COLO829 (cell line): Measurements from ENCODE around the gene ZBTB2.
"Not testable (repeated sequence)": the region's sequence is repeated elsewhere in the genome, so short reads cannot be mapped to it uniquely, and the experiment has no call there.

Source experiments
- DNase-seq: peaks from one replicate; pipeline ENCODE4 v3.0.0; 2012; ENCODE audit warnings: low spot score

The ZBTB2 gene

GRCh38 chr6:151370509-151371078 is 20.8 kb downstream of the ZBTB2 start:
- no peak for DNase-seq

DNA sequence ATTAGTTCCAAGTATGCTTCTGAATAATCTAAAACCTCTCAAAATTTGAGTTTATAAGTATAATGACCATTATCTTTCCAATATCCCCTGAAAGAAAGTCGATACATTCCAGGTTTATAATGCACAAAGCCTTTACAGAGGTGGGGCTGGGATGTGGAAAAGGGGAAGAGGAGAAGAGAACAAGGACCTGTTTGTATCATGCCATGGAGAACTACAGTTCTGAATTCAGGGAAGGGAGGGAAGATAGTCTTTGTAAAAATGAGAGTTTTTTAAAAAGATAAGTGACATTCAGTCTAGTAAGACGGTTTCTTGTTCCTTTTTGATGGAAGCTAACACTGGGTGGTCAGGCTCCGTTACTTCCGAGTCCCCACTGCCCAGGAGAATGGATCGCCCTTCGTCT is 26.1 kb downstream of the ZBTB2 start:
- DNase-seq, result peak; percentile 55

DNA sequence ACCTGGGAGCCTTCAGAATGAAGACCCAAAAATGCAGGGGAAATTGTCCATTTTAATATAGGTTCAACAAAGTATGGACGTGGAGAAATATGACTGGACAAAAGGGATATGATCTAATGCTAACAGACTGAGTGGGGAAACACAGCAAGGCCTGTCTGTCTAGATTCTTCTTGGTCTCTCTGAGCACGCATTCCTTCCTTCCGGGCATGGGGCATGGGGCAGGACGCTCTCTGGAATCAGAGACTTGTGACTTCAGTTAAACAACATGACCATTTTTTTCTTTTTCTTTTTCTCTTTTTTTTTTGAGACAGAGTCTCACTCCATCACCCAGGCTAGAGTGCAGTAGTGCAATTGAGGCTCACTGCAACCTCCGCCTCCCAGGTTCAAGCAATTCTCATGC is 31.9 kb downstream of the ZBTB2 start:
- DNase-seq, result no peak

- DNase-seq, result peak; percentile 79
These were observed 32.9 kb downstream of the ZBTB2 start for GRCh38 chr6:151358475-151358874.

DNA sequence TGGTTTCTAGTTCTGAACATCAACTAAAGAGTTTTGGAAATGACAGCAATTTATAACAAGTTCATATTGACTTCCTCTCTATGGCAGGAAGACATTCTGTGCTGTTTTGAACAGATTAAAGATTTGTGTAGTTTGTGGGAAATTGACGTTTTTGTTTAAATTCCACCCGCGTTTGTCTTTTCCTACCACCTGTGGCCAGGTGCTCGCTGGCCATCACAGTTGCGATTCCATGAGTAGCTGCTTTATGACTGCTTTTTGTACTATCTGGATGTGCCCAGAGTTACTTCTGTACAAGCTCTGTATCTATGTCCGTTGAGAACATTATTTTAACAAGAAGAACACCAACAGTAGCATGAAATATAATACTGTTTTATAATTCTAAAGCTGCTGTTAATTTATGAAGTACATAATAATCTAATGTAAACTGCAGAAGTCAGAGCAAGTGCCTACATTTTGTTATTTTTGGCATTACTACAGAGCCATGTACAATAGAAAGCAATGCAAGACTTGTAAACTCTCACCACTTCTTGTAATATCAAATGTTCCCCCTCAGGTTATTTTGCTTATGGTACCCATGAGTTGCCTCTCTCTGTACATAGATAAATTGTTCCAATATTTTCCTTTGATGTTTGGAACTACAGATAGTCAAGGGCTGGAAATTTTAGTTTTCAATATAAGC is 33.5 kb downstream of the ZBTB2 start:
- DNase-seq, result no peak

GRCh38 chr6:151356983-151357382 is 34.4 kb downstream of the ZBTB2 start:
- not testable (repeated sequence) for DNase-seq

DNA sequence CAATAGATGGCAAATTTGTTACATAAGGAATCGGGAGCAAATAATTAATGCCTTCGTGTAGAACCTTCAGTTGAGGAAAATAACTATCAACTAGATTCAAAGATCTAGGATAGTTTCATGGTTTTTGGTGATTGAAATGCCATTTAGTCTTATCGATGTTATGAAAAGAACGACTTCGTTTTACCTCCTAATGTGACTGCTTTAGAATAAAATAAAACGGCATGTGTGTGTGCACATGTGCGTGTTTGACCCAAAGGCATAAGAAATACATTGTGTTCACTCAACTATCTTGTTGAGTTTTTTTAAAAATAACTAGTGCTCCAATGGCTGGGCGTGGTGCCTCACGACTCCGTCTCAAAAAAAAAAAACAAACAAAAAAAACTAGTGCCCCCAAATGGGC is 37.6 kb downstream of the ZBTB2 start:
- no peak for DNase-seq

DNA sequence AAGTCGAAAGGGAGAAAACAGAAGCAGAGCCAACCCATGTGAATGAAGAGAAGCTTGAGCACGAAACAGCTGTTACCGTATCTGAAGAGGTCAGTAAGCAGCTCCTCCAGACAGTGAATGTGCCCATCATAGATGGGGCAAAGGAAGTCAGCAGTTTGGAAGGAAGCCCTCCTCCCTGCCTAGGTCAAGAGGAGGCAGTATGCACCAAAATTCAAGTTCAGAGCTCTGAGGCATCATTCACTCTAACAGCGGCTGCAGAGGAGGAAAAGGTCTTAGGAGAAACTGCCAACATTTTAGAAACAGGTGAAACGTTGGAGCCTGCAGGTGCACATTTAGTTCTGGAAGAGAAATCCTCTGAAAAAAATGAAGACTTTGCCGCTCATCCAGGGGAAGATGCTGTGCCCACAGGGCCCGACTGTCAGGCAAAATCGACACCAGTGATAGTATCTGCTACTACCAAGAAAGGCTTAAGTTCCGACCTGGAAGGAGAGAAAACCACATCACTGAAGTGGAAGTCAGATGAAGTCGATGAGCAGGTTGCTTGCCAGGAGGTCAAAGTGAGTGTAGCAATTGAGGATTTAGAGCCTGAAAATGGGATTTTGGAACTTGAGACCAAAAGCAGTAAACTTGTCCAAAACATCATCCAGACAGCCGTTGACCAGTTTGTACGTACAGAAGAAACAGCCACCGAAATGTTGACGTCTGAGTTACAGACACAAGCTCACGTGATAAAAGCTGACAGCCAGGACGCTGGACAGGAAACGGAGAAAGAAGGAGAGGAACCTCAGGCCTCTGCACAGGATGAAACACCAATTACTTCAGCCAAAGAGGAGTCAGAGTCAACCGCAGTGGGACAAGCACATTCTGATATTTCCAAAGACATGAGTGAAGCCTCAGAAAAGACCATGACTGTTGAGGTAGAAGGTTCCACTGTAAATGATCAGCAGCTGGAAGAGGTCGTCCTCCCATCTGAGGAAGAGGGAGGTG is 38.7 kb downstream of the ZBTB2 start:
- DNase-seq, result no peak

DNA sequence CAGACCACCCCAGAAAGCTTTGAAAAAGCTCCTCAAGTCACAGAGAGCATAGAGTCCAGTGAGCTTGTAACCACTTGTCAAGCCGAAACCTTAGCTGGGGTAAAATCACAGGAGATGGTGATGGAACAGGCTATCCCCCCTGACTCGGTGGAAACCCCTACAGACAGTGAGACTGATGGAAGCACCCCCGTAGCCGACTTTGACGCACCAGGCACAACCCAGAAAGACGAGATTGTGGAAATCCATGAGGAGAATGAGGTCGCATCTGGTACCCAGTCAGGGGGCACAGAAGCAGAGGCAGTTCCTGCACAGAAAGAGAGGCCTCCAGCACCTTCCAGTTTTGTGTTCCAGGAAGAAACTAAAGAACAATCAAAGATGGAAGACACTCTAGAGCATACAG is 39.6 kb downstream of the ZBTB2 start:
- DNase-seq, result no peak

- no peak for DNase-seq
These were observed 40.1 kb downstream of the ZBTB2 start for GRCh38 chr6:151351146-151351700.

GRCh38 chr6:151350442-151351145 is 40.8 kb downstream of the ZBTB2 start:
- no peak for DNase-seq

DNA sequence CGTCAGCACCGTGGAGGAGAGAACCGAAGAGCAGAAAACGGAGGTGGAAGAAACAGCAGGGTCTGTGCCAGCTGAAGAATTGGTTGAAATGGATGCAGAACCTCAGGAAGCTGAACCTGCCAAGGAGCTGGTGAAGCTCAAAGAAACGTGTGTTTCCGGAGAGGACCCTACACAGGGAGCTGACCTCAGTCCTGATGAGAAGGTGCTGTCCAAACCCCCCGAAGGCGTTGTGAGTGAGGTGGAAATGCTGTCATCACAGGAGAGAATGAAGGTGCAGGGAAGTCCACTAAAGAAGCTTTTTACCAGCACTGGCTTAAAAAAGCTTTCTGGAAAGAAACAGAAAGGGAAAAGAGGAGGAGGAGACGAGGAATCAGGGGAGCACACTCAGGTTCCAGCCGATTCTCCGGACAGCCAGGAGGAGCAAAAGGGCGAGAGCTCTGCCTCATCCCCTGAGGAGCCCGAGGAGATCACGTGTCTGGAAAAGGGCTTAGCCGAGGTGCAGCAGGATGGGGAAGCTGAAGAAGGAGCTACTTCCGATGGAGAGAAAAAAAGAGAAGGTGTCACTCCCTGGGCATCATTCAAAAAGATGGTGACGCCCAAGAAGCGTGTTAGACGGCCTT is 41.6 kb downstream of the ZBTB2 start:
- DNase-seq, result no peak

DNA sequence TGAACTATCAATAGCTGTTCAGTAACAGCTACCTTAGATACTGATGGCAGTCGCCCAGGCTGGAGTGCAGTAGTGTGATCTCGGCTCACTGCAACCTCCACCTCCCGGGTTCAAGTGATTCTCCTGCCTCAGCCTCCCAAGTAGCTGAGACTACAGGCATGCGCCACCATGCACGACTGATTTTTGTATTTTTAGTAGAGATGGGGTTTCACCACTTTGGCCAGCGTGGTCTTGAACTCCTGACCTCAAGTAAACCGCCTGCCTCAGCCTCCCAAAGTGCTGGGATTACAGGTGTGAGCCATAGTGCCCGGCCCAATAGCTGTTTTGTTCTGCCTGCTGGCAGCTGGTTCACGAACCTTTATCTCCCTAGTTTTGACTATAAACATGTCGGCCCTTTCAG is 48.6 kb downstream of the ZBTB2 start:
- not testable (repeated sequence) for DNase-seq

DNA sequence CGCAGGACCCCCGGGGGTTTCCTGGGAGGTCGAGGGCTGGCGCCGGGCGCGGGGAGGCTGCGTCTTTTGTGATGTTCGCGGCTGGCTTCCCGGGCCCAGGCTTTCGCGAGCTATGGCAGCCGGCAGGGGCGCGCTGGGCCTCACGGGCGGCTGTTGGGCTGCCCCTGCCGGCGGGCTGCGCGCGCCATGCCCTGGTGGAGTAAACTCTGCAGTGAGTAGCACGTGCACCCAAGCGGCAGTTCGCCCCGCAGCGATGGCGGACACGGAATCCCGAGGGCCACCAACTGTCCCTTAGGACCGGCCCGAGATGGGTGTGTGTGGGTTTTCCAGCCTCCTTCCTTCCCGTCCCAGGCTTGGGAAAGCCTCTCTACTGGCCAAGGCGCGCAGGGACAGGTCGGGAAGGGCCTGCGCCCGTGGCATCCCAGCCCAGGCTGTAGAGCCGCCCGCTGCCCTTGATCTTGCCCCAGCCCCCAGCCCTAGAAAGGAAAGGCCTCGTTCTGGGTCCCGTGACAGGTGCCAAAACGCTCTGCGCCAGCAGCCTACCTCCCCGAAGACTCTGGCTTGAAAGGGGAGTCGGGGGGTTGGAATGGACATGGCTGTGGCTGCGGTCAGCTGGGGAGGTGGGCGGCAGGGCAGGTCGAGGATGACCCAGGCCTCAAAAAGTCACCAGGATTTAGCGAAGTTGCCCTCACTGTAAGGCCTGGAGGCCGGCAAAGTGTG is 49.7 kb downstream of the ZBTB2 start:
- DNase-seq, result no peak

DNA sequence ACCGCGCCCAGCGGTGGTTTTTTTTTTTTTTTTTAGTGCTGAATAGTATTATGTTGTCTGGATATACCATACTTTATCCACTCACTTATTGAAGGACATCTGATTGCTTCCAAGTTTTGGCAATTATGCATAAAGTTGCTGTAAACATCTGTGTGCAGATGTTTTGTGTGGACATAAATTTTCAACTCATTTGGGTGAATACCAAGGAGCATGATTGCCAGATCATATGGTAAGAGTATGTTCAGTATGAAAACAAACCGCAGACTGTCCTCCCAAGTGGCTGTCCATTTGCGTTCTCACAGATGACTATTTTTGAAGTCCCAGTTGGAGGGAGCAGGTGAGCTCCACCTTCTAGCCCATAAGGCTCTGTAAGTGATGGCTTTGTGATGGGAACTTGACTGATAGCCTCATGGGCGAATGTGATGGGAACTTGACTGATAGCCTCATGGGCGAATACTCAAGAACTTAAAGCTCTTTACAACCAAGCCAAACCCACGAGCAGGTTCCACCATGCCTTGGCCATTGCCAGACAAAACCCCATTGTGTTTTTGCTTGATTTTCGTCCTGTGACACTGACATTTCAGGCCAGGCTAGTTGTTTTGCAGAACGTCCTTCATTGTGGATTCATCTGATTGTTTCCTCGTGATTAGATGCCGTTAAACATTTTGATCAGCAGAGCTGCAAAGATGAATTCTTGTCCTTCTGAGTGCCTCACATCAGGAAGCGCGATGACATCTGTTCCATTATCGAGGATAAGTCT is 51.0 kb downstream of the ZBTB2 start:
- no peak for DNase-seq

GRCh38 chr6:151339369-151339768 is 52.0 kb downstream of the ZBTB2 start:
- DNase-seq, result no peak

DNA sequence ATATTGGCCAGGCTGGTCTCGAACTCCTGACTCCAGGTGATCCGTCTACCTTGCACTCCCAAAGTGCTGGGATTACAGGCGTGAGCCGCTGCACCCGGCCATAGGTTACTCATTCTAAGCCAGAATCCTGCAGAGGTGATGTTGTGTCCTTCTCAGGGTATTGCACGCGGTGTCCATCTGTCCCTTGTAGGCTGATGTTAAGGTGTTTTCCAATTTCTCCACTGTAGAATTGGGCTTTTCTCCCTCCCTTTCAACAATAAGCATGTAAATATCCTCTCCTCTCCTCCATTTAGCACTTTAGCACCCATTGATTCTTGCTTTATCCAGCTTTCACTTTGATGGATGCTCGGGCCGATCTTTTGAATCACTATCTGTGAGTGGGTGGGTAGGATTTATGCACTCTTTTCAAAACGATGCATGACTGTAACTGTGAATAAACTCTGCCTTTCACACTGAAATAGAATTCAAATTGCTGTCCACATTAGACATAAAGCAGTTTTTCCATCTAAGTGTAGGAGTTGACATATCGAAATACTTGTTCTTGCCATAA is 52.6 kb downstream of the ZBTB2 start:
- no peak for DNase-seq

DNA sequence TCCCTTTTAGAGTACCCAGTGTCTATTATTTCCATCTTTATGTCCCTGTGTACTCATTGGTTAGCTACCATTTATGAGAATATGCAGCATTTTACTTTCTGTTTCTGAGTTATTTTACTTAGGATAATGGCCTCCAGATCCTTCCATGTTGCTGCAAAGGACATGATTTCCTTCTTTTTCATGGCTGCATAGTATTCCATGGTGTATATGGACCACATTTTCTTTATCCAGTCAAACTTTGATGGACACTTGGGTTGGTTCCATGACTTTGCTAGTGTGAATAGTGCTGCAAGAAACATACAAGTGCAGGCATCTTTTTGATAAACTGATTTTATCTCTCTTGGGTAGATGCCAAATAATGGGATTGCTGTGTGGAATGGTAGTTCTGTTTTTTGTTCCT is 55.4 kb downstream of the ZBTB2 start:
- DNase-seq, result no peak

DNA sequence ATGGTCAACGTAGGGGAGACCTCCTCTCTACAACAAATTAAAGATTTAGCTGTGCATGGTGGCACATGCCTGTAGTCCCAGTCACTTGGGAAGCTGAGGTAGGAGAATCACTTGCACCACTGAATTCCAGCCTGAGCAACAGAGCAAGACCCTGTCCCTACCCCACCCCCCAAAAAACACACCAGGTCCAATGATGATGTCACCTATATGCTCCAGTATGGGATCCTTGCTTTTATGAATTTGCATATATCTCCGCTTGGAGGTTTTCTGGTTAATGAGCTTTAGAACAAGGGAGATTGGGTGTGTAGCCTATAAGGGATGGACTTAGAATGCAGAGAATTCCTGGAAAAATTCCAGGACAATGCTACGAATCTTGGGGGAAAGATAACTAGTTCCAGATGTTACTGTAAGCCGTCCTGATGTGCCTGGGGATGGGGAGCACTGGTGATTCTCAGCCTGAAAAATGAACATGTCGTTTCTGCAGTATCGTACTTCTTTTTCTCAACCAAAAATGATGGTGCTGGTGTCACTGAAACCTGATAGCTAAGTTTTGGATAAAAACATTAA is 61.1 kb downstream of the ZBTB2 start:
- no peak for DNase-seq
